ENCODE measurements around the gene CLDN34.
A peak's percentile ranks its signal among the peaks of the same experiment; 100 is the strongest.

Gene CLDN34

DNA sequence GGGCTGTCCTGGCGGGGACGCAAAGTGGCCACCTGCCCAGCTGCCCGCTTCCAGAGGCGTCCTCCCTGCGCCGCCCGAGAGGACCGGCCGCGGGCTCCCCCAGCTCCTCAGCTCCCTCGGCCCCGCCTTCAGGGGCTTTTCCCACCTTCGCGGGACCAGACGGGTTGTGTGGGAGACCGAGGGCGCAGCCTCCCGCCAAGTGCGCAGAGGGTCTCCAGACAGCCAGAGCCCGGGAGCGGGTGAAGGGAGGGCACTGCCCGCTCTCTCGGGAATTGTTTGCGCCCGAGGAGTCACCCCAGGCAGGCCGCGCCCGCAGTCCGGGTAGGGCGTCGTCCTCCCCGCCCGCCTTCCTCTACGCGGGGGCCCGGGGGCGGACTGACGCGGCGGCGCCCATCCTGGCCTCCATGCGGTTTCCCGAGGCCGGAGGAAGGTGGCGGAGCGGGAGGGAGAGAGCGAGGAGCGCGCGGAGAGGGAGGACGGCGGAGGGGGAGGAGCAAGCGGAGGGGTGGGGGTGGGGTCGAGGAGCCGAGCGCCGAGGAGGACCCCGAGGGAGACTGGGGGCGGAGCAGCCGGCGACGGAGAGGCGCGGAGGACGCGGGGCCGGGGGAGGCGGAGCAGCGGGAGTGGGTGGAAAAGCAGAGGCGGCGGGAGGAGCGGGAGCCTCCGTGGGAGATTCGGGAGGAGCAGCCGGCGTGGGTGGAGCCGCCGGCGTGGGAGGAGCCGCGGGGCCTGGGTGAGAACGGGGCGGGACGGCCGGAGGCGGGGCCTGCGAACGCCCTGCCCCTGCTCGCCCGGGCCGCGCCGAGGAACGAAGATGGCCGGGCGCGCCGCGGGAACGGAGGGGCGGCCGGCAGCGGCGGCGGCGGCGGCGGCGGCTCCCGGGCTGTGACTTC is 47.5 kb downstream of the CLDN34 start:
- DNase-seq (ENCODE audit: insufficient read length, low spot score) = peak; percentile 42
- no peak for FAIRE-seq

DNA sequence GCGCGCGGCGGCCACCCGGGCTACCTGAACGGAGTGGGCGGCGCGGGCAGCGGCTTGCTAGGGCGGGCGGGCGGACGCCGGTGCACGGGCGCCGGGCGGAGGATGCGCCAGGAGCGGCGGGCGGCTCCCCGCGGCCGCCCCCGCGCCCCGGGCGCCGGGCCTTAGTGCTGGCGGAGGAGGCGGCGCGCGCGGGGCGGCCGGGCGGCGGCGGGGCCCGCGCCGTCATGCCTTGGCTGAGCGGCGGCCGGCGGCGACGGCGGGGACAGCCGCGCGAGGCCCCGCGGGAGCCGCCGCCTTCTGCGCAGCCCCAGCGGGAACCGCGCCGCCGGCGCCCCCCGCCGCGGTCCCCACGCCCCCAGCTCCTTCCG is 48.2 kb downstream of the CLDN34 start:
- FAIRE-seq = no peak
- no peak for DNase-seq (ENCODE audit: insufficient read length, low spot score)

DNA sequence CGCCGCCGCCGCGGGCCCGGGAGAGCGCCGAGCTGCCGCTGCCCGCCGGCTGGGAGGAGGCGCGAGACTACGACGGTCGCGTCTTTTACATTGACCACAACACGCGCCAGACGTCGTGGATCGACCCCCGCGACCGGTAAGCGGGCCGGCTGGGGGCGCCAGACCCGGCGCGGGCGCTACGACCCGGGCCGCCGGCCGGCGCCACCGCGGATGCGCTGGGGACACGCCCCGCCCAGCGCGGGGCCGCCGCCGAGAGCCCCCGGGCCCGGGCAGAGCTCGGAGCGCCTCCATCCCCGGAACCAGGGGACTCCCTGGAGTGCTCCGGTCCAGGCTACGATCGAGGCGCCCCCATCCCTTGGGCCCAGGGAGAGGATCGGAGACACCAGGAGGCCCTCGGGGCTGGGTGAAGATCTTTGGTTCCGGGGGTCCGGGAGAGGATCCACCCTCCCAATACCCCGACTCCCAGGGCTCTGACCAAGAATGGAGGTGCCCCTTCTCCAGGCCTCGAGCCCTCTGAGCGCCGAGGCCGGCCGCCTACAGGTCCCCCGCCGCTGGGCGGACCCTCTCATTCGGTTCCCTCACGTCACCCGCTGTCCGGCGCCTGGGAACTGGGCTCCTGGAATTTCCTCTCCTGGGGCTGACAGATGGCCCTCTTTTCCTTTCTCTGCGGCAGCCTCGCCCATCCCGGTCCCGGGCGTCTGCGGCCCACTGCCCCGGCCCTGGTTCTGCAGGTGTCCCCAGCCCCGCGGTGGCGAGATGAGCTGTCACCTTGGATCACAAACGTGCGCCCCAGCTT is 48.8 kb downstream of the CLDN34 start:
- FAIRE-seq (no peak), DNase-seq (ENCODE audit: insufficient read length, low spot score) (no peak)

DNA sequence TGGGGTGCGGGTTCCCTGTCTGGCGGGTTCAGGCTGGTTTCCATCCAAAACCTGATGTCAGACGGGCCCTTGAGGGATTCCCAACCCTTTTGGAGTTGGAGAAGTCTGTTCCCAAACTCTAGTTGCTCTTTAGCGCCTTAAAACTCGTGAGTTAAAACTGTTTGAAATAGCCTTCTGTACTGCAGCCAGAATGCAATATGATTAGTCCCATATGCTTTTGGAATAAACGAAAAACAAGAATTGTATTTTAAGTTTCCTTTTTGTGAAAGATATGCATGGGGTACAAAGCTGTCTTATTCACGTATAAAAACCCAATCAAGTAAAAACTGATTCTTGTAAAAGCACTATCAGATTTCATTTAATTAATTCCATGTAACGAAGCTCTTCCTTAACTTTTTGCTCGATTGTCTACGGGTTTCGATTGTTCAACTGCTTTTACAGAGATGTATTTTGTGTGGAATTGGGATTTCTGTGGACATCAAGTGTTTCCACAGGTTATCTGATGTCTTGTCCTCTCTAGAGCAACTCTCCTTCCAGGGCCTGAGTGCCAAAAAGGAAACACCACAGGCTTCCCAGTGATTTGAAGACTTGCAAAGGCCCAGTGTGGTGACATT is 49.5 kb downstream of the CLDN34 start:
- DNase-seq (ENCODE audit: insufficient read length, low spot score) = no peak
- FAIRE-seq = no peak

DNA sequence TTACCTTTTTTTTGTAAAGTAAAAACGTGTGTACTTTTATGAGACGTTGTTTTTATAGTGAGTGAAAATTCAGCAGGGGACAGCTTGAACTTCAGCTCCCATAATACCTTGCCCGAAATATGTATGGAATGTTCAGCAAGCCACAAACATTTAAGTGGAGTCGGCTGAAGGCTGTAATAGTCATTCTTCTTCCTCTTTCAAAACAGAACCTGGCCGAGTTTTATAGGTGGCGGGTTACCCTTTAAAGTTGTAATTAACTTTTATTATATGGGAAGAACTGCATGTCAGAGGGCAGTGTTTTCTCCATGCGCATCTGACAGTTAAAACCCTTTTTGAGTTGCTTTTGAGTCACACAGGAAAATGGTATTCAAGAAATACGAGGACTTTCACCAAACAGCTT is 50.7 kb downstream of the CLDN34 start:
- DNase-seq (ENCODE audit: insufficient read length, low spot score) (peak; percentile 64), FAIRE-seq (no peak)
